ENCODE results near the gene CD207.

CD207 gene

GRCh38 chr2:70784320-70784719, 51.3 kb downstream of the CD207 start:
- H3K27me3 Mint-ChIP-seq (ENCODE audit: low read depth, poor library complexity) = peaks cover 44% of the 10 kb centered on the region
- peaks cover 4% of the 10 kb centered on the region for H3K4me1 Mint-ChIP-seq
- no peak overlapping the region for H3K27ac Mint-ChIP-seq
- no peaks in the 10 kb centered on the region for H3K9me3 Mint-ChIP-seq
- no peak for DNase-seq
- TF ChIP-seq, protein P1, sequence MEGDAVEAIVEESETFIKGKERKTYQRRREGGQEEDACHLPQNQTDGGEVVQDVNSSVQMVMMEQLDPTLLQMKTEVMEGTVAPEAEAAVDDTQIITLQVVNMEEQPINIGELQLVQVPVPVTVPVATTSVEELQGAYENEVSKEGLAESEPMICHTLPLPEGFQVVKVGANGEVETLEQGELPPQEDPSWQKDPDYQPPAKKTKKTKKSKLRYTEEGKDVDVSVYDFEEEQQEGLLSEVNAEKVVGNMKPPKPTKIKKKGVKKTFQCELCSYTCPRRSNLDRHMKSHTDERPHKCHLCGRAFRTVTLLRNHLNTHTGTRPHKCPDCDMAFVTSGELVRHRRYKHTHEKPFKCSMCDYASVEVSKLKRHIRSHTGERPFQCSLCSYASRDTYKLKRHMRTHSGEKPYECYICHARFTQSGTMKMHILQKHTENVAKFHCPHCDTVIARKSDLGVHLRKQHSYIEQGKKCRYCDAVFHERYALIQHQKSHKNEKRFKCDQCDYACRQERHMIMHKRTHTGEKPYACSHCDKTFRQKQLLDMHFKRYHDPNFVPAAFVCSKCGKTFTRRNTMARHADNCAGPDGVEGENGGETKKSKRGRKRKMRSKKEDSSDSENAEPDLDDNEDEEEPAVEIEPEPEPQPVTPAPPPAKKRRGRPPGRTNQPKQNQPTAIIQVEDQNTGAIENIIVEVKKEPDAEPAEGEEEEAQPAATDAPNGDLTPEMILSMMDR (IDR thresholded peaks at IDR 0.05) = no peak
- H3K4me3 Mint-ChIP-seq = no peak overlapping the region
- H3K36me3 Mint-ChIP-seq (ENCODE audit: low read depth) = no peaks in the 10 kb centered on the region
